ENCODE results near the gene SNAP91. TPM values are rescaled to one million over a fixed set of nuclear protein-coding genes. Genes with fewer than 3 reads are reported as not detected.

SNAP91 gene
- total RNA-seq, 4 donors from 2014 or later = not detected

DNA sequence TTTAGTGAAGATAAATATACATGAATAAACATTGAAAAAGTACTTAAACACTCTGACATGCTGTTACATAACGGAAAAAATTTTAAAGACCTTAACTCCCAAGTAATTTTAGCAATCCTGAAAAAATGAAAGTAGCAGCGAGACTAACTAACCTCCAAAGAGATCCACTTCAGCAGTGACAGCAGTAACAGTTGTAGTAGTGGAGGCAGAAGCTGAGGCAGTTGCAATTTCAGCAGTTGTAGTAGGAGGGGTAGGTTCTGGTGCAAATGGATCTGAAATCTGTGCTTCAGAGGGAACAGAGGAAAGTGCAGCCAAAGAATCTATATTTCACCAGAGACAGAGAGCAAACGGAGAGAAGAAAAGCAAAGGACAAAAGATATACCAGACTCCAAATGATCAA, 107.8 kb downstream of the SNAP91 start:
- intact Hi-C loops (cut with DNase I; ENCODE audit: low total_unique reads) = no loop called here
- 62 to 64% methylated on average over 3 of the region's 3 CpGs for WGBS, 2 donors
- H3K4me3 ChIP-seq (ENCODE audit: low read depth, poor library complexity, severe bottlenecking) = no peak overlapping the region
- TF ChIP-seq, protein P1, sequence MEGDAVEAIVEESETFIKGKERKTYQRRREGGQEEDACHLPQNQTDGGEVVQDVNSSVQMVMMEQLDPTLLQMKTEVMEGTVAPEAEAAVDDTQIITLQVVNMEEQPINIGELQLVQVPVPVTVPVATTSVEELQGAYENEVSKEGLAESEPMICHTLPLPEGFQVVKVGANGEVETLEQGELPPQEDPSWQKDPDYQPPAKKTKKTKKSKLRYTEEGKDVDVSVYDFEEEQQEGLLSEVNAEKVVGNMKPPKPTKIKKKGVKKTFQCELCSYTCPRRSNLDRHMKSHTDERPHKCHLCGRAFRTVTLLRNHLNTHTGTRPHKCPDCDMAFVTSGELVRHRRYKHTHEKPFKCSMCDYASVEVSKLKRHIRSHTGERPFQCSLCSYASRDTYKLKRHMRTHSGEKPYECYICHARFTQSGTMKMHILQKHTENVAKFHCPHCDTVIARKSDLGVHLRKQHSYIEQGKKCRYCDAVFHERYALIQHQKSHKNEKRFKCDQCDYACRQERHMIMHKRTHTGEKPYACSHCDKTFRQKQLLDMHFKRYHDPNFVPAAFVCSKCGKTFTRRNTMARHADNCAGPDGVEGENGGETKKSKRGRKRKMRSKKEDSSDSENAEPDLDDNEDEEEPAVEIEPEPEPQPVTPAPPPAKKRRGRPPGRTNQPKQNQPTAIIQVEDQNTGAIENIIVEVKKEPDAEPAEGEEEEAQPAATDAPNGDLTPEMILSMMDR (IDR thresholded peaks at IDR 0.05) = no peak
- no peak for TF ChIP-seq POLR2A (IDR thresholded peaks at IDR 0.05)
- DNase-seq (ENCODE audit: low spot score in 2 of 2) = no peak

DNA sequence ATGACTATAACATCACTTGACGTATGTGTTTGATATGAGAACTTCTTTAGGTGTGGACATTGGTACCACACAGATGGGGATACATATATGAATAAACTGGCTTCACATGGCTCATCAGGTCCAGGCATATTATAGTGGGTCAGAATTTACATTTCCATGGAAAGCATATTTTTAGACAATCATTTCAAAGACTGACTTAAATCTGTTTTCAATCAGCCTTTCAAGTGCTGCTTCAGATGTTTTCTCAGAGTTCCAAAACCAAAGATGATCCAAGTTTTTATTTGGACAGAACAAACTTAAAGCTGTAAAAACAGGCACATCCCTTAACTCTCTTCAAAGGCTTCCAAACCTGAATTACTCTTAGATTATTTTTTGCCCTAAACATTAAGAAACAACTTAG, 108.4 kb downstream of the SNAP91 start:
- TF ChIP-seq POLR2A (IDR thresholded peaks at IDR 0.05) = no peak
- TF ChIP-seq, protein P1 (IDR thresholded peaks at IDR 0.05) = no peak
- intact Hi-C loops (cut with DNase I; ENCODE audit: low total_unique reads) = no loop called here
- H3K4me3 ChIP-seq (ENCODE audit: low read depth, poor library complexity, severe bottlenecking) = no peak overlapping the region
- DNase-seq (ENCODE audit: low spot score in 2 of 2) = no peak
- WGBS, 2 donors = 79 to 80% methylated on average over 1 of the region's 1 CpG

DNA sequence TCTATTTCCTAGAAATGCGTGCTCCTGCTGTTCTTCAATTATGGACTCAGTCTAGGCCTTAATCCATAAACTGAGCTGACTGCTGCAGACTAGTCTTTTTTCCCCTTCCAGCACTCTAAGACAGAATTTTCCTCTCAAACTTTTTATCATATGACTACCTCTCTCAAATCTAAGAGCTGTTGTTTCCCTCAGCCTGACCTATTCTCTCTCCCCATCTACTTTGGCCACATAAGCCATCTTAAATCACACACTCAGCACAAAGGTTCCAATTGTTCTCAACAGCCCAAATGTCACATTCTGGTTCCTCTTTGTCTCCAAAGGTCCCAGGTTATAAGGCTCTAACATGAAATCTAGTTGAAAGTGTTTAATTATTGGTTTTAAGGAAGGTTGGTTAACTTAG, 111.4 kb downstream of the SNAP91 start:
- no peak for TF ChIP-seq POLR2A (IDR thresholded peaks at IDR 0.05)
- TF ChIP-seq, protein P1 (IDR thresholded peaks at IDR 0.05) = no peak
- intact Hi-C loops (cut with DNase I; ENCODE audit: low total_unique reads) = no loop called here
- H3K4me3 ChIP-seq (ENCODE audit: low read depth, poor library complexity, severe bottlenecking) = no peak overlapping the region
- no peak for DNase-seq (ENCODE audit: low spot score in 2 of 2)
- WGBS, 2 donors = 87 to 90% methylated on average over 1 of the region's 1 CpG

- WGBS, 2 donors = 28 to 61% methylated on average over 1 of the region's 1 CpG
- DNase-seq (ENCODE audit: low spot score in 2 of 2) = no peak
- no peak overlapping the region for H3K4me3 ChIP-seq (ENCODE audit: low read depth, poor library complexity, severe bottlenecking)
- intact Hi-C loops (cut with DNase I; ENCODE audit: low total_unique reads) = no loop called here
- TF ChIP-seq POLR2A (IDR thresholded peaks at IDR 0.05) = no peak
- TF ChIP-seq, protein P1 (IDR thresholded peaks at IDR 0.05) = no peak
These were observed 111.8 kb downstream of the SNAP91 start for GRCh38 chr6:83597051-83597450.

DNA sequence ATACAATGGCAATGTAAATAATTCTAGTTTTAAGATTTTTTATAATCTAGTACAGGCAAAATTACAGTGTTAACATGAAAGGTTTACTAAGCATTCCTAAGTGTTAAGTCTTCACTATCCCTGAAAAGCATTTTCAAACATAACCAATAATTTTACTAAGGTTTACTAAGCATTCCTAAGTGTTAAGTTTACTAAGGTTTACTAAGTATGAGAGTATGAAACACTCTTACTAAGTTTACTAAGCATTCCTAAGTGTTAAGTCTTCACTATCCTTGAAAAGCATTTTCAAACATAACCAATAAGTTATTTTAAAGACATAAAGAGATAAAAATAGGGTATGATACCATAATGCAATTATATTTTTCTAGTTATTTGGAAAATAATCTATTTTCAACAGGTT, 114.0 kb downstream of the SNAP91 start:
- intact Hi-C loops (cut with DNase I; ENCODE audit: low total_unique reads) = no loop called here
- no peak for DNase-seq (ENCODE audit: low spot score in 2 of 2)
- TF ChIP-seq POLR2A (IDR thresholded peaks at IDR 0.05) = no peak
- TF ChIP-seq, protein P1 (IDR thresholded peaks at IDR 0.05) = no peak
- no peak overlapping the region for H3K4me3 ChIP-seq (ENCODE audit: low read depth, poor library complexity, severe bottlenecking)

- no peak overlapping the region for H3K4me3 ChIP-seq (ENCODE audit: low read depth, poor library complexity, severe bottlenecking)
- DNase-seq (ENCODE audit: low spot score in 2 of 2) = no peak
- intact Hi-C loops (cut with DNase I; ENCODE audit: low total_unique reads) = no loop called here
- WGBS, 2 donors = 90 to 92% methylated on average over 9 of the region's 9 CpGs
- TF ChIP-seq POLR2A (IDR thresholded peaks at IDR 0.05) = no peak
- TF ChIP-seq, protein P1 (IDR thresholded peaks at IDR 0.05) = no peak
These were observed 115.5 kb downstream of the SNAP91 start for GRCh38 chr6:83593395-83593785.

Measured in lower leg skin (tissue), 4 donors.